Sigmoid colon (tissue), 7 donors: ENCODE data around the gene PRTN3. TPM values are rescaled to one million over a fixed set of nuclear protein-coding genes. Genes with fewer than 3 reads are reported as not detected.

ENCODE experiments used
- DNase-seq: peaks from one replicate; pipeline ENCODE4 v3.0.0-alpha.2; 2019
- H3K27ac ChIP-seq, 4 donors: fragments of 200-600 bp; sonication (generic); one replicate each; pipeline ENCODE4 v1.5.1; 2016 to 2019; ENCODE audit warnings: mild to moderate bottlenecking in 1 of 4
- H3K27me3 ChIP-seq, 3 donors: fragments of 200-600 bp; sonication (generic); one replicate each; pipeline ENCODE4 v1.5.1; 2019; ENCODE audit warnings: mild to moderate bottlenecking in 1 of 3
- H3K36me3 ChIP-seq, 4 donors: fragments of 200-600 bp; sonication (generic); one replicate each; pipeline ENCODE4 v1.5.1; 2016 to 2019
- H3K4me1 ChIP-seq, 4 donors: fragments of 200-600 bp; sonication (generic); one replicate each; pipeline ENCODE4 v1.5.1; 2017 to 2019
- H3K4me3 ChIP-seq, 4 donors: fragments of 200-600 bp; sonication (generic); one replicate each; pipeline ENCODE4 v1.5.1; 2017 to 2019; ENCODE audit warnings: mild to moderate bottlenecking in 2 of 4, moderate library complexity in 1 of 4
- H3K9me3 ChIP-seq, 4 donors: fragments of 200-600 bp in 3 of 4; sonication (generic) in 3 of 4; one replicate each; pipeline versions ENCODE4 v1.5.1 to v1.6.1; 2013 to 2019
- CTCF ChIP-seq, 4 experiments: fragments of 450-650 bp in 3 of 4; fragments of 200-600 bp in 1 of 4; IDR thresholded peaks; one replicate each; pipeline ENCODE4 v1.5.1; 2016 to 2019; ENCODE audit warnings: antibody characterized with exemption in 4 of 4, mild to moderate bottlenecking in 3 of 4, moderate library complexity in 2 of 4
- EP300 ChIP-seq, 4 donors: sonication (generic); formaldehyde crosslinking; IDR thresholded peaks; one replicate each; pipeline ENCODE4 v1.6.1; 2017; ENCODE audit warnings: antibody characterized with exemption in 4 of 4
- POLR2A ChIP-seq, 2 donors: fragments of 450-650 bp; IDR thresholded peaks; one replicate each; pipeline ENCODE4 v1.6.1; 2016; ENCODE audit warnings: antibody characterized with exemption in 2 of 2, mild to moderate bottlenecking in 2 of 2, moderate library complexity in 2 of 2
- POLR2AphosphoS5 ChIP-seq, 4 donors: sonication (generic); formaldehyde crosslinking; IDR thresholded peaks; one replicate each; pipeline ENCODE4 v1.6.1; 2017; ENCODE audit warnings: antibody characterized with exemption in 4 of 4
- WGBS, 2 donors: extraction: QIAGEN DNeasy Blood & Tissue Kit; methylation state at CpG; one replicate each; pipeline ENCODE4 v1.1.7; 2013; 5-methylcytosine and 5-hydroxymethylcytosine counted together
- intact Hi-C: fragments of 100-400 bp; cut with DNase I; formaldehyde crosslinking; loops from one replicate; pipeline ENCODE4 v1.15.1; 2023
- polyA plus RNA-seq, 3 donors: library from polyadenylated mRNA; stranded (reverse); fragments of 200-250 nt; gene quantifications; one replicate each; pipeline ENCODE4 v1.2.3, GENCODE V29; 2013
- total RNA-seq, 4 donors: library from RNA; depleted of rRNA; stranded (reverse); fragments of >200 nt; gene quantifications; one replicate each; pipeline ENCODE4 v1.1.0, GENCODE V29; 2016
- donor health status: healthy with polysubstance abuse.
- donor health status: Bipolar disorder and iron deficiency.
- donor health status: healthy.

The PRTN3 gene
- total and polyA plus RNA-seq, 7 donors: not detected

GRCh38 chr19:811506-812048 is 29.2 kb upstream of the PRTN3 start:
- Histone ChIP-seq H3K4me1 (no peaks in the 10 kb centered on the region), H3K27me3 (no peaks in the 10 kb centered on the region), H3K36me3 (peaks cover 45 to 66% (median 59%) of the 10 kb centered on the region in 4 donors), H3K4me3 (no peak overlapping the region), H3K27ac (no peak overlapping the region), H3K9me3 (no peaks in the 10 kb centered on the region)
- no peak for TF ChIP-seq POLR2A (IDR thresholded peaks at IDR 0.05)
- TF ChIP-seq EP300 (IDR thresholded peaks at IDR 0.05): no peak
- no peak for TF ChIP-seq POLR2AphosphoS5 (IDR thresholded peaks at IDR 0.05)
- no peak for TF ChIP-seq CTCF (IDR thresholded peaks at IDR 0.05)
- intact Hi-C loops: no loop called here
- DNase-seq: no peak
- WGBS, 2 donors: 82 to 90% methylated on average over 20 of the region's 20 CpGs

- H3K9me3 ChIP-seq: no peaks in the 10 kb centered on the region
- no peak overlapping the region for H3K4me3 ChIP-seq
- DNase-seq: no peak
- no peaks in the 10 kb centered on the region for H3K4me1 ChIP-seq
- TF ChIP-seq POLR2A (IDR thresholded peaks at IDR 0.05) (no peak), POLR2AphosphoS5 (IDR thresholded peaks at IDR 0.05) (no peak)
- no peaks in the 10 kb centered on the region for H3K27me3 ChIP-seq
- no peak overlapping the region for H3K27ac ChIP-seq
- WGBS, 2 donors: 92 to 95% methylated on average over 80 of the region's 80 CpGs
- intact Hi-C loops: no loop called here
- peaks cover 39 to 60% (median 53%) of the 10 kb centered on the region in 4 donors for H3K36me3 ChIP-seq
These were observed 28.6 kb upstream of the PRTN3 start for GRCh38 chr19:812049-812746.

GRCh38 chr19:812747-813218 is 28.0 kb upstream of the PRTN3 start:
- WGBS, 2 donors: 94 to 98% methylated on average over 72 of the region's 72 CpGs
- H3K27me3 ChIP-seq: no peaks in the 10 kb centered on the region
- peaks cover 34 to 54% (median 48%) of the 10 kb centered on the region in 4 donors for H3K36me3 ChIP-seq
- no peak overlapping the region for H3K27ac ChIP-seq
- intact Hi-C loops: no loop called here
- no peaks in the 10 kb centered on the region for H3K9me3 ChIP-seq
- H3K4me1 ChIP-seq: no peaks in the 10 kb centered on the region
- DNase-seq: no peak
- H3K4me3 ChIP-seq: no peak overlapping the region
- no peak for TF ChIP-seq EP300 (IDR thresholded peaks at IDR 0.05)
- TF ChIP-seq CTCF (IDR thresholded peaks at IDR 0.05): no peak
- TF ChIP-seq POLR2A (IDR thresholded peaks at IDR 0.05): no peak

- Histone ChIP-seq H3K27ac (no peak overlapping the region), H3K9me3 (no peaks in the 10 kb centered on the region), H3K4me3 (no peak overlapping the region), H3K4me1 (no peaks in the 10 kb centered on the region), H3K27me3 (no peaks in the 10 kb centered on the region), H3K36me3 (peaks cover 27 to 47% (median 41%) of the 10 kb centered on the region in 4 donors)
- TF ChIP-seq EP300 (IDR thresholded peaks at IDR 0.05) (no peak), POLR2A (IDR thresholded peaks at IDR 0.05) (no peak), CTCF (IDR thresholded peaks at IDR 0.05) (no peak), POLR2AphosphoS5 (IDR thresholded peaks at IDR 0.05) (no peak)
- intact Hi-C loops: no loop called here
- WGBS, 2 donors: 92 to 94% methylated on average over 87 of the region's 87 CpGs
- no peak for DNase-seq
These were observed 27.3 kb upstream of the PRTN3 start for GRCh38 chr19:813219-814151.
